ENCODE measurements around the gene CPNE4. TPM values are rescaled to one million over a fixed set of nuclear protein-coding genes. Genes with fewer than 3 reads are reported as not detected.
A peak's percentile ranks its signal among the peaks of the same experiment; 100 is the strongest.

Gene CPNE4
- total RNA-seq, 4 donors from 2014 or later = 0.79 TPM; not detected in 3

GRCh38 chr3:131912255-131912654 is 122.6 kb downstream of the CPNE4 start:
- TF ChIP-seq, protein P1, sequence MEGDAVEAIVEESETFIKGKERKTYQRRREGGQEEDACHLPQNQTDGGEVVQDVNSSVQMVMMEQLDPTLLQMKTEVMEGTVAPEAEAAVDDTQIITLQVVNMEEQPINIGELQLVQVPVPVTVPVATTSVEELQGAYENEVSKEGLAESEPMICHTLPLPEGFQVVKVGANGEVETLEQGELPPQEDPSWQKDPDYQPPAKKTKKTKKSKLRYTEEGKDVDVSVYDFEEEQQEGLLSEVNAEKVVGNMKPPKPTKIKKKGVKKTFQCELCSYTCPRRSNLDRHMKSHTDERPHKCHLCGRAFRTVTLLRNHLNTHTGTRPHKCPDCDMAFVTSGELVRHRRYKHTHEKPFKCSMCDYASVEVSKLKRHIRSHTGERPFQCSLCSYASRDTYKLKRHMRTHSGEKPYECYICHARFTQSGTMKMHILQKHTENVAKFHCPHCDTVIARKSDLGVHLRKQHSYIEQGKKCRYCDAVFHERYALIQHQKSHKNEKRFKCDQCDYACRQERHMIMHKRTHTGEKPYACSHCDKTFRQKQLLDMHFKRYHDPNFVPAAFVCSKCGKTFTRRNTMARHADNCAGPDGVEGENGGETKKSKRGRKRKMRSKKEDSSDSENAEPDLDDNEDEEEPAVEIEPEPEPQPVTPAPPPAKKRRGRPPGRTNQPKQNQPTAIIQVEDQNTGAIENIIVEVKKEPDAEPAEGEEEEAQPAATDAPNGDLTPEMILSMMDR (IDR thresholded peaks at IDR 0.05) = no peak

DNA sequence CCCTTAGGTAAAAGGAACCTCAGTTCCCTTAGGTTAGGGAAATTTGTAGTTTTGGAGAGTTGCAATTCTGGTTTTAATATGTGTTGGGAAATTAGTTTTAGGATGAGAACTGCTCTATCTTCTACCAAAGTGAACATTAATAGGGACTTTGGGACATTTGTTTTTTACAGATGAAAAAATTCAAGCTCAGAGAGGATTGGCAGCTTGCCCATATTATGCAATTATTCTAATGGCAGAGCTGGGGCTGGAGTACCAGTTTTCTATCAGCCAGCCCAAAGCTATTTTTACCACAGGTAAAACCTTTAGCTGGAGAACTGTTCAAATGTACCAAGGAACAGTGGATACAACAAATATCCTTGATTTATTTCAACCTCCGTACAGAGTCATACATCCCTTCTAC is 127.0 kb downstream of the CPNE4 start:
- DNase-seq (ENCODE audit: low spot score) (no peak), ATAC-seq (ENCODE audit: low FRiP score) (no peak)
- TF ChIP-seq, protein P1 (IDR thresholded peaks at IDR 0.05) = no peak

More at GRCh38 chr3:131912255-131912654, 122.6 kb downstream of the CPNE4 start:
- no peak for DNase-seq (ENCODE audit: low spot score)
- ATAC-seq (ENCODE audit: low FRiP score) = no peak

- DNase-seq (ENCODE audit: low spot score) (no peak), ATAC-seq (ENCODE audit: low FRiP score) (peak; percentile 83)
- TF ChIP-seq, protein P1 (IDR thresholded peaks at IDR 0.05) = no peak
Measured at GRCh38 chr3:131903988-131904415, 130.8 kb downstream of the CPNE4 start.

DNA sequence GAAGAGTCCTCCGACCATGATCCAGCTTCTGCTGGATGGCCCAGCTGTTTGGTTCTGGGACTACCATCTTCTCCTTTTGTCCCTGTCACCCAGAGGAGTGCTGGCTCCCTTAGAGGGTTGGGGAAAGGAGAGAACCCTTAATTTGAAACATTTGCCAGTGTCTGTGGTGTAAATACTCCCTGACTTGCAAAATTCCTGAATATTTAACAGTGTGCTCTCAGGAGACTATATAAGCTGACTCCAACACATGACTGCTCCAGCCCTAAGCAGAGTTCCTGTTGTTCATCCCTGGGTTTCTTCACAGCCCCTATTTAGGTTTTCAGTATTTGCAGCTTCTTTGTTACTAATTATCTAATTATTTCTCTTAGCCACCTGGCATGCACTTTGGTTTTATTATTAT is 133.1 kb downstream of the CPNE4 start:
- ATAC-seq (ENCODE audit: low FRiP score) = no peak
- TF ChIP-seq, protein P1 (IDR thresholded peaks at IDR 0.05) = no peak
- DNase-seq (ENCODE audit: low spot score) = no peak

GRCh38 chr3:131900891-131901290 is 133.9 kb downstream of the CPNE4 start:
- DNase-seq (ENCODE audit: low spot score) (no peak), ATAC-seq (ENCODE audit: low FRiP score) (no peak)
- TF ChIP-seq, protein P1 (IDR thresholded peaks at IDR 0.05) = no peak

- no peak for DNase-seq (ENCODE audit: low spot score)
- TF ChIP-seq, protein P1 (IDR thresholded peaks at IDR 0.05) = no peak
- no peak for ATAC-seq (ENCODE audit: low FRiP score)
Measured at GRCh38 chr3:131899021-131899420, 135.8 kb downstream of the CPNE4 start.

GRCh38 chr3:131898346-131898745 is 136.5 kb downstream of the CPNE4 start:
- ATAC-seq (ENCODE audit: low FRiP score) (no peak), DNase-seq (ENCODE audit: low spot score) (no peak)
- TF ChIP-seq, protein P1 (IDR thresholded peaks at IDR 0.05) = no peak
